H9 (cell line): Measurements from ENCODE around the gene CAVIN2. TPM values are rescaled to one million over a fixed set of nuclear protein-coding genes. Genes with fewer than 3 reads are reported as not detected.

Experiments
- DNase-seq: peaks from one replicate; pipeline ENCODE4 v3.0.0-alpha.2; 2017
- H2AFZ ChIP-seq: one replicate; pipeline ENCODE4 v1.6.1; 2013; ENCODE audit warnings: mild to moderate bottlenecking, low read length, control low read depth, moderate library complexity
- H2AK5ac ChIP-seq: 2 replicates; pipeline ENCODE4 v1.6.1; 2013; ENCODE audit warnings: low read length, control low read depth, mixed read lengths; ENCODE audit not compliant: insufficient read length
- H2BK120ac ChIP-seq: one replicate; pipeline ENCODE4 v1.6.1; 2013; ENCODE audit warnings: low read depth, mild to moderate bottlenecking, low read length, control low read depth, inconsistent platforms; ENCODE audit not compliant: poor library complexity, severe bottlenecking
- H2BK12ac ChIP-seq: 2 replicates; pipeline ENCODE4 v1.6.1; 2013; ENCODE audit warnings: low read length, control low read depth, mixed read lengths, low read depth; ENCODE audit not compliant: insufficient read length
- H2BK15ac ChIP-seq: 2 replicates; pipeline ENCODE4 v1.6.1; 2013; ENCODE audit warnings: low read depth, low read length, control low read depth
- H2BK20ac ChIP-seq: one replicate; pipeline ENCODE4 v1.6.1; 2013; ENCODE audit warnings: low read depth, mild to moderate bottlenecking, low read length, control low read depth, inconsistent platforms; ENCODE audit not compliant: poor library complexity, severe bottlenecking
- H2BK5ac ChIP-seq: 2 replicates; pipeline ENCODE4 v1.6.1; 2013; ENCODE audit warnings: low read length, control low read depth, mixed read lengths; ENCODE audit not compliant: insufficient read length
- H3K14ac ChIP-seq: 2 replicates; pipeline ENCODE4 v1.6.1; 2013; ENCODE audit warnings: low read length, control low read depth; ENCODE audit not compliant: insufficient read depth
- H3K18ac ChIP-seq: 2 replicates; pipeline ENCODE4 v1.6.1; 2013; ENCODE audit warnings: low read depth, mild to moderate bottlenecking, mixed read lengths, low read length, control low read depth; ENCODE audit not compliant: insufficient read length
- H3K23ac ChIP-seq: 2 replicates; pipeline ENCODE4 v1.6.1; 2013; ENCODE audit warnings: low read length, control low read depth, mixed read lengths, low read depth; ENCODE audit not compliant: insufficient read length
- H3K23me2 ChIP-seq: 2 replicates; pipeline ENCODE4 v1.6.1; 2013; ENCODE audit warnings: low read depth, mild to moderate bottlenecking, mixed read lengths, low read length, control low read depth; ENCODE audit not compliant: insufficient read length, poor library complexity, severe bottlenecking
- H3K27ac ChIP-seq: 2 replicates; pipeline ENCODE4 v1.5.1; 2013; ENCODE audit warnings: low read length, control low read depth, mixed read lengths, low read depth; ENCODE audit not compliant: insufficient read length
- H3K27me3 ChIP-seq: 2 replicates; pipeline ENCODE4 v1.6.1; 2013; ENCODE audit warnings: low read length, control low read depth, inconsistent platforms; ENCODE audit not compliant: insufficient read depth
- H3K4ac ChIP-seq: 2 replicates; pipeline ENCODE4 v1.6.1; 2013; ENCODE audit warnings: low read depth, mild to moderate bottlenecking, control low read depth, inconsistent platforms, low read length, moderate library complexity
- H3K4me1 ChIP-seq: 2 replicates; pipeline ENCODE4 v1.6.1; 2013; ENCODE audit warnings: low read length, control low read depth, inconsistent platforms; ENCODE audit not compliant: insufficient read depth
- H3K4me2 ChIP-seq: 2 replicates; pipeline ENCODE4 v1.6.1; 2013; ENCODE audit warnings: low read length, control low read depth, mixed read lengths; ENCODE audit not compliant: insufficient read length, insufficient read depth
- H3K56ac ChIP-seq: 2 replicates; pipeline ENCODE4 v1.6.1; 2013; ENCODE audit warnings: low read depth, mild to moderate bottlenecking, mixed read lengths, low read length, control low read depth; ENCODE audit not compliant: insufficient read length
- H3K79me1 ChIP-seq: 2 replicates; pipeline ENCODE4 v1.6.1; 2013; ENCODE audit warnings: low read depth, mild to moderate bottlenecking, moderate library complexity, low read length, control low read depth, inconsistent platforms; ENCODE audit not compliant: insufficient read depth, poor library complexity, severe bottlenecking
- H3K79me2 ChIP-seq: 2 replicates; pipeline ENCODE4 v1.6.1; 2013; ENCODE audit warnings: low read length, control low read depth, inconsistent platforms; ENCODE audit not compliant: insufficient read depth
- H3K9ac ChIP-seq: 2 replicates; pipeline ENCODE4 v1.6.1; 2013; ENCODE audit warnings: low read length, control low read depth, mixed read lengths; ENCODE audit not compliant: insufficient read length; ENCODE audit errors: extremely low read depth
- H3K9me3 ChIP-seq: one replicate; pipeline ENCODE4 v1.6.1; 2013; ENCODE audit warnings: low read depth, low read length, inconsistent platforms; ENCODE audit not compliant: control insufficient read depth
- H3T11ph ChIP-seq: one replicate; pipeline ENCODE4 v1.6.1; 2013; ENCODE audit warnings: mild to moderate bottlenecking, low read length, control low read depth, inconsistent platforms
- H4K20me1 ChIP-seq: one replicate; pipeline ENCODE4 v1.6.1; 2013; ENCODE audit not compliant: control insufficient read depth, insufficient read length, insufficient read depth
- H4K5ac ChIP-seq: 2 replicates; pipeline ENCODE4 v1.6.1; 2013; ENCODE audit warnings: low read depth, mild to moderate bottlenecking, mixed read lengths, low read length, control low read depth; ENCODE audit not compliant: insufficient read length
- H4K8ac ChIP-seq: replicated peaks from 2 replicates; pipeline ENCODE4 v1.6.1; 2013; ENCODE audit warnings: low read length, control low read depth, mixed read lengths, low read depth; ENCODE audit not compliant: insufficient read length
- H4K91ac ChIP-seq: 2 replicates; pipeline ENCODE4 v1.6.1; 2013; ENCODE audit warnings: low read depth, mild to moderate bottlenecking, moderate library complexity, mixed read lengths, low read length, control low read depth; ENCODE audit not compliant: insufficient read length
- H3K27ac Mint-ChIP-seq, 3 experiments: 2 replicates in 2 of 3; 3 replicates in 1 of 3; pipeline ENCODE4 v1.8.0; 2020 to 2021; ENCODE audit warnings: mixed read lengths in 3 of 3, mild to moderate bottlenecking in 1 of 3, moderate library complexity in 1 of 3
- H3K27me3 Mint-ChIP-seq: 2 replicates; pipeline ENCODE4 v1.8.0; 2021; ENCODE audit warnings: low read depth, mild to moderate bottlenecking, moderate library complexity, mixed read lengths
- H3K36me3 Mint-ChIP-seq, 3 experiments: 2 replicates in 2 of 3; 3 replicates in 1 of 3; pipeline ENCODE4 v1.8.0; 2020 to 2021; ENCODE audit warnings: low read depth in 3 of 3, mixed read lengths in 3 of 3; ENCODE audit not compliant: insufficient read depth in 1 of 3
- H3K4me1 Mint-ChIP-seq, 2 experiments: 2 replicates each; pipeline ENCODE4 v1.8.0; 2020; ENCODE audit warnings: mixed read lengths in 2 of 2
- H3K4me3 Mint-ChIP-seq, 2 experiments: 2 replicates in 1 of 2; 3 replicates in 1 of 2; pipeline ENCODE4 v1.8.0; 2020 to 2021; ENCODE audit warnings: mild to moderate bottlenecking in 2 of 2, mixed read lengths in 2 of 2, moderate library complexity in 1 of 2
- H3K9me3 Mint-ChIP-seq, 2 experiments: 2 replicates in 1 of 2; 3 replicates in 1 of 2; pipeline ENCODE4 v1.8.0; 2020; ENCODE audit warnings: mild to moderate bottlenecking in 2 of 2, mixed read lengths in 2 of 2, moderate library complexity in 1 of 2
- WGBS: extraction: QIAGEN DNeasy Blood & Tissue Kit; methylation state at CpG from one replicate; pipeline ENCODE4 v1.1.7; 2013; ENCODE audit warnings: missing lambda C conversion rate, low lambda C conversion rate, mixed read lengths; ENCODE audit not compliant: insufficient read length; ENCODE audit errors: extremely low coverage; 5-methylcytosine and 5-hydroxymethylcytosine counted together
- total RNA-seq: library from RNA; stranded (reverse); gene quantifications from 2 replicates; pipeline ENCODE4 v1.2.1, GENCODE V29; 2021
- TF ChIP-seq, protein P1 (sequence below): fragments of 200-600 bp; sonication (generic); conservative IDR thresholded peaks from 3 replicates; pipeline ENCODE4 v1.8.0; 2021; ENCODE audit warnings: antibody characterized with exemption, mild to moderate bottlenecking

CAVIN2 gene
- total RNA-seq, 1 experiment from 2014 or later, result not detected

DNA sequence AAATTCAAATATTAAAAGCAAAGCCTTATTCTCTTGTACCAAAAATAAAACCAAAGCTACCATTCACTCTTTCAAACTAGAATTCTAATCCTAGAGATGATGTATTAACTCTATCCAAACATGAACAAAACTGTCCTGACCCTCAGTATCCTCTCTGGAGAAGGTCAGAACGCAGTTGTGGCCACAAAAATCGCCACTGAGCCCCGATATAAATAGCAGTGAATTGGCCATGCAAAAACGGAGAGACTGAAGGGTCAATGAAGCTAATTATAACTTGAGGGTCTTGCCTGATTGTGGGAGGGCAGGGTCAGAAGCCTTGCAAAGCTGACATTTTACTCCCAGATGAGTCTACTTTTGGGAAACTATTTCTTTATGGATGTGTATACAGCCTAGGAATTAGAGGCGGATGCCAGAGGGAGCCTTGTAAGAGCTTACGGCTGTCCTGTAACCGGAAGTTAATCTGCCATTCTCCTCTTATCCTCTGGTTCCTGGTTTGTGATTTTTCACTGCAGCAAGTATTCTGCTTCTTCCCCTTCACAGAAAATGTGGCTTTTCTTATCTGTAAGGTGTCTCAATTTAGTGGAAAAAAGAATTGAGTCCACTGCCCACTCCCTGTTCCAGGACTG lies 28.1 kb downstream of the CAVIN2 start:
- H3K14ac ChIP-seq, result no peak overlapping the region
- H3K79me1 ChIP-seq, result no peaks in the 10 kb centered on the region
- no peak overlapping the region for H3K18ac ChIP-seq
- H3K23ac ChIP-seq, result no peak overlapping the region
- 0 out of 4 replicates have a peak, but pooled peaks cover 0 to 2% of the 10 kb centered on the region in 2 experiments for H3K4me1 Mint-ChIP-seq
- no peaks in the 10 kb centered on the region for H4K20me1 ChIP-seq
- no peaks in the 10 kb centered on the region for H3K4me1 ChIP-seq
- no peak overlapping the region for H3K9ac ChIP-seq
- no peak overlapping the region for H2AK5ac ChIP-seq
- H3K4ac ChIP-seq, result no peak overlapping the region
- H3T11ph ChIP-seq, result no peak overlapping the region
- H2BK12ac ChIP-seq, result no peak overlapping the region
- no peak overlapping the region for H3K56ac ChIP-seq
- H3K27me3 Mint-ChIP-seq, result no peaks in the 10 kb centered on the region; the same call in 1 of the 2 replicates
- no peaks in the 10 kb centered on the region for H3K9me3 ChIP-seq
- H3K9me3 Mint-ChIP-seq, result no peaks in the 10 kb centered on the region
- no peak overlapping the region for H3K27ac ChIP-seq
- no peak overlapping the region for H4K91ac ChIP-seq
- H2BK120ac ChIP-seq, result no peak overlapping the region
- H2BK20ac ChIP-seq, result no peak overlapping the region
- no peak overlapping the region for H2BK5ac ChIP-seq
- TF ChIP-seq, protein P1, sequence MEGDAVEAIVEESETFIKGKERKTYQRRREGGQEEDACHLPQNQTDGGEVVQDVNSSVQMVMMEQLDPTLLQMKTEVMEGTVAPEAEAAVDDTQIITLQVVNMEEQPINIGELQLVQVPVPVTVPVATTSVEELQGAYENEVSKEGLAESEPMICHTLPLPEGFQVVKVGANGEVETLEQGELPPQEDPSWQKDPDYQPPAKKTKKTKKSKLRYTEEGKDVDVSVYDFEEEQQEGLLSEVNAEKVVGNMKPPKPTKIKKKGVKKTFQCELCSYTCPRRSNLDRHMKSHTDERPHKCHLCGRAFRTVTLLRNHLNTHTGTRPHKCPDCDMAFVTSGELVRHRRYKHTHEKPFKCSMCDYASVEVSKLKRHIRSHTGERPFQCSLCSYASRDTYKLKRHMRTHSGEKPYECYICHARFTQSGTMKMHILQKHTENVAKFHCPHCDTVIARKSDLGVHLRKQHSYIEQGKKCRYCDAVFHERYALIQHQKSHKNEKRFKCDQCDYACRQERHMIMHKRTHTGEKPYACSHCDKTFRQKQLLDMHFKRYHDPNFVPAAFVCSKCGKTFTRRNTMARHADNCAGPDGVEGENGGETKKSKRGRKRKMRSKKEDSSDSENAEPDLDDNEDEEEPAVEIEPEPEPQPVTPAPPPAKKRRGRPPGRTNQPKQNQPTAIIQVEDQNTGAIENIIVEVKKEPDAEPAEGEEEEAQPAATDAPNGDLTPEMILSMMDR, result no peak
- no CpG with 5 or more reads among the region's 7 CpGs for WGBS
- no peak overlapping the region for H2AFZ ChIP-seq
- H4K8ac ChIP-seq, result no peak overlapping the region
- peak overlapping the region in 1 of 3 experiments; percentile 79; a peak in 1 of 7 replicates for H3K27ac Mint-ChIP-seq
- no peak overlapping the region for H3K4me2 ChIP-seq
- H3K36me3 Mint-ChIP-seq, result peaks cover 0 to 4% (median 0%) of the 10 kb centered on the region in 3 experiments; a peak in 1 of 7 replicates
- H3K27me3 ChIP-seq, result no peaks in the 10 kb centered on the region
- H4K5ac ChIP-seq, result no peak overlapping the region
- no peaks in the 10 kb centered on the region for H3K23me2 ChIP-seq
- H2BK15ac ChIP-seq, result no peak overlapping the region
- DNase-seq, result no peak
- H3K4me3 Mint-ChIP-seq, result no peak overlapping the region
- no peaks in the 10 kb centered on the region for H3K79me2 ChIP-seq
